ENCODE measurements around the gene LRRC8A. TPM values are rescaled to one million over a fixed set of nuclear protein-coding genes. Genes with fewer than 3 reads are reported as not detected.
"Not testable (repeated sequence)": the region's sequence is repeated elsewhere in the genome, so short reads cannot be mapped to it uniquely, and the experiment has no call there.

LRRC8A gene
- total RNA-seq, 1 donor from 2014 or later: 68.8 TPM

DNA sequence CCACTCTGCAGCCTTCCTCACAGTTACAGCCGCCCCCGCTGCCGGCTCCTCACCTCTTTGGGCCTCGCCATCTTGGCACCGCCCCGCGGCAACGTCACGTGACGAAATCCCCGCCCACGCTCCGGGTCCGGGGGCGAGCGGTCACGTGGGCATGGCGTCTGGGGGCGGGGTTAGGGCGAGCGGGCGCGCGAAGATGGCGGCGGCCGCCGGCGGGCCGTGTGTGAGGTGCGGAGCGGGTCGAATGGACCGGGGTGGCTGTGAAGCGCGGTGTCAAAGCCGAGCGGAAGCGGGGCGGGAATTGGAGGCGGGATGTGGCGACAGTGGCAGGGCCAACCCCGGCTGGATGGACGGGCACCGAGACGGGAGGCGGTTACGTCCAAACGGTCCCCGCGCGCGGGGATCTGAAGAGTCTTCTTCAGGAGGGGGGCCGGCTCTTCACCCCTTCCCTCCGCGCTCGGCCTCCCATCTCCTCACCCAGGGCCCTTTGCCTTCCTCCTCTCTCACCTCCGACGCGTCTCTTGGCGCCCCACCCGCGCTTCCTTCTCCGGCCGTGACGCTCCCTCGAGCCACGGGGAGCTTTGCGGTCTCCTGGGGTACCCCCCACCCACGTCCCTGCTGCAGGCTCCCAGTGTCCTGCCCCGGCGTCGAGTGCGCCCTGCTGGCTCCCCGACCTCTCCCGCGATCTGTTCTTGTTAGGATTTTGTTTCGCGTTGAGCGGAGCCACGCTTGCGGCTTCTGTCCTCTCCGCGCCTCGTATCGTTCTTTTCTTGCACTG, 65.8 kb downstream of the LRRC8A start, which contains the start of the genes DOLK and NUP188:
TSS of gene DOLK (minus strand) at position 77 of the 775 bp plus-strand sequence. CDS start 300 bp downstream, outside the sequence.
TSS of gene NUP188 (plus strand) at position 173 of the 775 bp plus-strand sequence. CDS start at position 194, 21 bp downstream.
- DNase-seq (ENCODE audit: low read depth in 2 of 2): peak; percentile 60 to 92

DNA sequence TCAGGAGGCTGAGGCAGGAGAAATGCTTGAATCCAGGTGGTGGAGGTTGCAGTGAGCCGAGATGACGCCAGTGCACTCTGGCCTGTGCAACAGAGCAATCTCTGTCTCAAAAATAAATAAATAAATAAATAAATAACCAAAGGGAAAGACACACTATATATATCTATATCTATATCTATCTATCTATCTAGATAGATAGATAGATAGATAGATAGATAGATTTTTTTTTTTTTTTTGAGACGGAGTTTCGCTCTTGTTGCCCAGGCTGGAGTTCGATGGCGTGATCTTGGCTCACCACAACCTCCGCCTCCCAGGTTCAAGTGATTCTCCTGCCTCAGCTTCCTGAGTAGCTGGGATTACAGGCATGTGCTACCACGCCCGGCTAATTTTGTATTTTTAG, 79.5 kb downstream of the LRRC8A start:
- DNase-seq (ENCODE audit: low read depth in 2 of 2): not testable (repeated sequence)

Other genes with a start within 250 kb of the LRRC8A start
- 54.9 and 65.9 TPM in 2 replicates for gene DYNC2I2, start 225.3 kb upstream of the LRRC8A start, total RNA-seq
- 253 and 370 TPM in 2 replicates for gene SET, start 192.9 kb upstream of the LRRC8A start, total RNA-seq
- gene PKN3, start 179.6 kb upstream of the LRRC8A start, total RNA-seq: 10.2 and 12.1 TPM in 2 replicates
- 46.1 and 55.5 TPM in 2 replicates for gene ZDHHC12, start 158.0 kb upstream of the LRRC8A start, total RNA-seq
- 10.4 and 19.8 TPM in 2 replicates for gene ZER1, start 110.2 kb upstream of the LRRC8A start, total RNA-seq
- gene TBC1D13, start 94.9 kb upstream of the LRRC8A start, total RNA-seq: 9.6 and 16.7 TPM in 2 replicates
- 24.6 and 29.5 TPM in 2 replicates for gene ENDOG, start 63.6 kb upstream of the LRRC8A start, total RNA-seq
- gene SPOUT1, start 52.3 kb upstream of the LRRC8A start, total RNA-seq: 10.3 and 18.1 TPM in 2 replicates
- 4.7 and 5.4 TPM in 2 replicates for gene KYAT1, start 183 bp upstream of the LRRC8A start, total RNA-seq
- gene PHYHD1, start 38.8 kb downstream of the LRRC8A start, total RNA-seq: 0.26 TPM in 1 of 2 replicates, not detected in the other
- 21.1 and 30.6 TPM in 2 replicates for gene DOLK, start 65.5 kb downstream of the LRRC8A start, total RNA-seq
- gene NUP188, start 65.6 kb downstream of the LRRC8A start, total RNA-seq: 35.7 and 49.9 TPM in 2 replicates
- 23.2 and 30.6 TPM in 2 replicates for gene SH3GLB2, start 146.2 kb downstream of the LRRC8A start, total RNA-seq
- gene MIGA2, start 154.5 kb downstream of the LRRC8A start, total RNA-seq: 15.5 and 20.2 TPM in 2 replicates
- 7.6 and 10.5 TPM in 2 replicates for gene DOLPP1, start 199.0 kb downstream of the LRRC8A start, total RNA-seq
- gene CRAT, start 228.7 kb downstream of the LRRC8A start, total RNA-seq: 24.8 and 37.3 TPM in 2 replicates
- gene PTPA, start 229.3 kb downstream of the LRRC8A start, total RNA-seq: 98.8 and 114 TPM in 2 replicates